GM12864 (cell line): ENCODE measurements around the gene PIGW.

Experiments used
- DNase-seq: peaks from one replicate; pipeline ENCODE4 v3.0.0-alpha.2; 2011; ENCODE audit warnings: low read depth
- H3K4me3 ChIP-seq: 2 replicates; pipeline ENCODE4 v1.5.1; 2011; ENCODE audit warnings: mild to moderate bottlenecking, low read depth, low read length, control low read depth
- TF ChIP-seq, protein P1 (sequence below): IDR thresholded peaks from 2 replicates; pipeline ENCODE4 v1.5.1; 2011; ENCODE audit warnings: low read depth, mild to moderate bottlenecking, moderate library complexity, low read length, control low read depth, inconsistent platforms; ENCODE audit errors: missing control alignments

PIGW gene, protein sequence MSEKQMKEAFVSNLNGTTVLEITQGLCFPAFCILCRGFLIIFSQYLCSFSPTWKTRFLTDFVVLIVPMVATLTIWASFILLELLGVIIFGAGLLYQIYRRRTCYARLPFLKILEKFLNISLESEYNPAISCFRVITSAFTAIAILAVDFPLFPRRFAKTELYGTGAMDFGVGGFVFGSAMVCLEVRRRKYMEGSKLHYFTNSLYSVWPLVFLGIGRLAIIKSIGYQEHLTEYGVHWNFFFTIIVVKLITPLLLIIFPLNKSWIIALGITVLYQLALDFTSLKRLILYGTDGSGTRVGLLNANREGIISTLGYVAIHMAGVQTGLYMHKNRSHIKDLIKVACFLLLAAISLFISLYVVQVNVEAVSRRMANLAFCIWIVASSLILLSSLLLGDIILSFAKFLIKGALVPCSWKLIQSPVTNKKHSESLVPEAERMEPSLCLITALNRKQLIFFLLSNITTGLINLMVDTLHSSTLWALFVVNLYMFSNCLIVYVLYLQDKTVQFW

DNA sequence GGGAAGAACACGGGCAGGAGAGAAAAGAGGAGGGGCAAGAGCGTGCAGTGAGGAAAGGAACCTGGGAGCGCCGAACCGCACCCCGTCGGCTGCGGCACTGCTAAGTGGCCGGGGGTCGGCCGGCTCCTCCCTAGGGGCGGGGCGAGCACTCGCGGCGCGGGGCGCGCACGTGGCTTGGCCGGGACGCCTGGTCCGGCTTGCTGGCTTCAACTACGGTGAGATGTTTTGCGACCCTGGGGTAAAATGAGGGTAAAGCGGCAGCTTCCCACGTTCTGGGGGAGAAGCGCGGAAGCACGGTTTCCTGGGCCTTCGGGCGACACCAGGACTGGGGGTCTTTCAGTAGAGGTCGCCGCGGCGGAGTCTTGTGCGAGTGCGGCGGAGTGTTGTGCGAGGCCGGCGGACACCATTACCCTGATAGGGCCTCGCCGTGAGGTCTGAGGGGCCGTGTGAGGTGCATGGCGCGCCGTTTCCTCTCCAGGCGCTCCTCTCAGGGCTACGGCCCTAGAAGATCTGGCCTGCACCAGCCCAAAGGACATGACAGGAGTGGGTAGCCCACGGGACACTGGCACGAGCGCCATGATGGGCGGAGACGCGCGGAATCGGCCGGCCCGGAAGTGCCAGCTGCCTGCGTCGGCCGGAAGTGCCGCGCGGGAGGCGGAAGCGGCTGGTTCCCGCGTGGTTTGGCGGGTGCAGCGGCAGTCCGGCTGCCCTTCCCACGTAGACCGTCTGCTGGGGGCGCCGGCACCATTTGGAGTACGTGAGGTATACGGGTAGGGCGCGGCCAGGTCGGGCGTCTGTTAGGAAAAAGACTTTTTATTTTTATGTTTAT, at the start of gene PIGW, which contains the start of gene MYO19:
PIGW (plus strand) TSS at position 148 of the 829 bp plus-strand sequence. CDS start 2,115 bp downstream, outside the sequence.
MYO19 (minus strand) TSS at position 29 of the 829 bp plus-strand sequence. CDS start 2,330 bp downstream, outside the sequence.
- TF ChIP-seq, protein P1, sequence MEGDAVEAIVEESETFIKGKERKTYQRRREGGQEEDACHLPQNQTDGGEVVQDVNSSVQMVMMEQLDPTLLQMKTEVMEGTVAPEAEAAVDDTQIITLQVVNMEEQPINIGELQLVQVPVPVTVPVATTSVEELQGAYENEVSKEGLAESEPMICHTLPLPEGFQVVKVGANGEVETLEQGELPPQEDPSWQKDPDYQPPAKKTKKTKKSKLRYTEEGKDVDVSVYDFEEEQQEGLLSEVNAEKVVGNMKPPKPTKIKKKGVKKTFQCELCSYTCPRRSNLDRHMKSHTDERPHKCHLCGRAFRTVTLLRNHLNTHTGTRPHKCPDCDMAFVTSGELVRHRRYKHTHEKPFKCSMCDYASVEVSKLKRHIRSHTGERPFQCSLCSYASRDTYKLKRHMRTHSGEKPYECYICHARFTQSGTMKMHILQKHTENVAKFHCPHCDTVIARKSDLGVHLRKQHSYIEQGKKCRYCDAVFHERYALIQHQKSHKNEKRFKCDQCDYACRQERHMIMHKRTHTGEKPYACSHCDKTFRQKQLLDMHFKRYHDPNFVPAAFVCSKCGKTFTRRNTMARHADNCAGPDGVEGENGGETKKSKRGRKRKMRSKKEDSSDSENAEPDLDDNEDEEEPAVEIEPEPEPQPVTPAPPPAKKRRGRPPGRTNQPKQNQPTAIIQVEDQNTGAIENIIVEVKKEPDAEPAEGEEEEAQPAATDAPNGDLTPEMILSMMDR, result no peak
- peak; percentile 72 for DNase-seq
- H3K4me3 ChIP-seq, result peak within 1 kb of the TSS; percentile 56

DNA sequence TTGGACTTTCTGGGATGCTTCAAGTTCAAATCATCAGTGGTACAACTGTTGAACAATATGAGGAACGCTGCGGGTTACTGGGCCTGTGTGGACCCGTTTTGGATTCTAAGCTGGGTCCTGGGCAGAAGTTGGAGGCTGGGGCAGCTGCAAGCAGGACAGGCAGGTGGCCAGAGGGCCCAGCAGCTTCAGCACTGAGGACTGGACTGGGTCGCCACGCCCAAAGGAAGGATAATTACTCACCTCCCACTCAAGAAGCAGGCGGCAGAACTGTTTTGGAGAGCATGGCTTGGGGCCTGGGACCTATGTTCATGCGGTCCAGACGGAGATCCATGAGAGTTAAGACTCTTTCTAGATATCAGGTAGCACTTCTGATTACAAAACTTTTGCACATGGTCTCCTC, 49.8 kb upstream of the PIGW start:
- no peak overlapping the region for H3K4me3 ChIP-seq
- TF ChIP-seq, protein P1, result no peak
- DNase-seq, result no peak

DNA sequence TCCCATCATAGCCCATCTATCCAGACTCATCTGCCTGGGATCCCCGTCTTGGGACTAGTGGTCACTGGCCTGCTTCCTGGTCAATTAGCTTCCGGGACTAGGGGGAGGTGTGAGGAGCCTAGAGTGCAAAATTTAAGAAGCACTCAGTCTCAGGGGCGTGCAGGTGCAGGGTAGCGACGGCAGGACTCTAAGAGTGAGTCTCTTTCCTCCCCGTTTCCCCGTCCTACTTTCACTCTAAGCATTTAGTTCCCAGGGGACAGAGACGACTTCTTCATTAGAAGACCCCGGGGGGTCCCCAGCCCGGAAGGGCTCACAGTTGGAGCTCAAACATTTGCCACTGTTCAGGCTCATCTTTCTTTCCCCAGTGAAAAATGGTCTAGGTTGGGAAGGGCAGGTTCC, 49.0 kb upstream of the PIGW start:
- H3K4me3 ChIP-seq, result peak overlapping the region; percentile 86
- DNase-seq, result no peak
- TF ChIP-seq, protein P1, result no peak

DNA sequence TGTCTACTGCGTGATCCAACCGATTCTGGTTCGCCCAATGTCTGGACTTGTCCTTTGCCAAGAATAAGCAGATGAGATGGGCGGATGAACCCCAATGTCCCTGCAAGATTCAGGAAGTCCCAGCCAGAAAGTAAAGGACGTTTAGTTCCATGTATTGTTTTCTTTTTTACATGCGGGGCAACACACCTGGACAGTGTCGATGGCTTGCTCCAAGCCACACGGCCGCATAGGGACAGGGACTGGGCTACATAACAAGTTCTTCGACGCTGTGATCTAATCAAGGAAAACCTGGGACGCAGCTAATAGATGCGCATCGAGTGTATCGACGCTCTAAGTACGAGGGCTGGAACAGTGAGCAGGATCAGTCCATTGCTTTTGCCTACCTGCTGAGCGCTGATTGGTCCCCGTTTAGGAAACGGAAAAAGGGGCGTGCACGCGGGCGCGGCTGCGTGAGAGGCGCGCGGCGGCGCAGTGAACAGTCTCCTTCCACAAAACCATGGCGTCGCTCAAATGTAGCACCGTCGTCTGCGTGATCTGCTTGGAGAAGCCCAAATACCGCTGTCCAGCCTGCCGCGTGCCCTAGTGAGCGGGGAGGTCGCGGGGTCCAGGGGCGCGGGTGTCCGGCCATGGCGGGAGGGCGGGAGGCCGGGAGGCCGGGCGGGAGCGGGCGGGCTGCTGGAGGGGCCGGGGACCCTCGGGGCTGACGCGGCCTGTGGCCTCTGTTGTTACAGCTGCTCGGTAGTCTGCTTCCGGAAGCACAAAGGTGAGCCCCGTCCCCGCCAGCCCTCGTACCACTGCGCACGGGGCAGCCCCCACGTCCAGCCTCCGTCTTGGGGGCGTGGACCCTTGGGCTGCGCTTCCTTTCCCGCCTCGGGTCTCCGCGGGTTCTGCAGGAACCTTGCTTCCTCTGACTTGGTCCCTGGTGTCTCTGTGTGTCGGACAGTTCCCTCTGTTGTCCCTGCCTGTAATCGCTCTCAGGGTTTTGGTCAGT, 48.3 kb upstream of the PIGW start, which contains the start of gene ZNHIT3:
ZNHIT3 (plus strand) TSS at position 478 of the 991 bp plus-strand sequence; CDS start at position 497, 19 bp downstream.
- peak; percentile 86 for DNase-seq
- H3K4me3 ChIP-seq, result peak within 1 kb of the TSS; percentile 86
- TF ChIP-seq, protein P1, result no peak

DNA sequence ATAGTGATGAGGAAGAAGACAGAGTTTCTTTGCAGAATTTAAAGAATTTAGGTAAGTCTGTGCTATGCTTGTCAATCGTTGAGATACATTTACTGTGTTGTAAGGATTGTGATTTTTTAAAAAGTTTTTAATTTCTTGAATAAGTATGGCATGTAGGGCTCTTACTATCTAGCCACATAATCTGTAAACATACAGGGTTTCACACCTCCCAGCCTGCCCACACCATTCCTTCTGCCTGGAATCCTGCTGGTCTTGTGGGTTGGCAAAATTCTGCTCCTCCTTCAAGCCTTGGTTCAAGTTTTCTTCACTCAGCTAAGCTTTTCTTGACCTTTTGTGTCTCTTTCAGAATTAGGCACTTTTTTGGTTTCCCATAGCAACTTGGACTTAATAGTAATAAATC, 40.8 kb upstream of the PIGW start:
- TF ChIP-seq, protein P1, result no peak
- no peak overlapping the region for H3K4me3 ChIP-seq
- DNase-seq, result no peak

DNA sequence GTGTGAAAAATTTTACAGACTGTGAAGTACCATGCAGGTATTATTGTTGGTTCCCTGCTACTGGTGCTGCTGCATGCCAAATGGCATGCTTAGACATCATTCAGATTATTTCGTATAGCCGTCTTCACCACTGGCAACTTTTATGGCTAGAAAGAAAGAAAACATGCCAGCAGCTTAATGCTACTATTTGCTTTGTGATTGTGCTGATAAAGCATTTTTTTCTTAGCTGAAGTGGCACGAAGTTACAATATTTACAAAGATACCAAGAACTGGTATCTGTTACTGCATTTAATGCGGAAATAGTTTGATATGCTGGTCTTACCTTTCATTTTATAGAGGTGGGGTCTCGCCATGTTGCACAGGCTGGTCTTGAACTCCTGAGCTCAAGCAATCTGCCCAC, 40.1 kb upstream of the PIGW start:
- no peak for DNase-seq
- H3K4me3 ChIP-seq, result no peak overlapping the region
- TF ChIP-seq, protein P1, result no peak
